Liver (tissue), 9 donors: Measurements from ENCODE around the gene PIGN. TPM values are rescaled to one million over a fixed set of nuclear protein-coding genes. Genes with fewer than 3 reads are reported as not detected.

Source experiments
- DNase-seq: peaks from one replicate; pipeline ENCODE4 v3.0.0-alpha.2; 2017; ENCODE audit warnings: low spot score
- H3K27ac ChIP-seq, 2 donors: one replicate each; pipeline ENCODE4 v1.7.0; 2013; ENCODE audit warnings: inconsistent platforms in 2 of 2, low read length in 2 of 2, control low read depth in 1 of 2, low read depth in 1 of 2, mild to moderate bottlenecking in 1 of 2
- H3K27me3 ChIP-seq, 4 donors: one replicate each; pipeline versions ENCODE4 v1.6.1 to v1.7.0; 2013; ENCODE audit warnings: low read length in 3 of 4, inconsistent platforms in 1 of 4, mild to moderate bottlenecking in 1 of 4, moderate library complexity in 1 of 4; ENCODE audit not compliant: control insufficient read depth in 4 of 4, insufficient read depth in 4 of 4
- H3K36me3 ChIP-seq, 4 donors: one replicate each; pipeline versions ENCODE4 v1.6.1 to v1.7.0; 2013; ENCODE audit warnings: low read length in 3 of 4, mild to moderate bottlenecking in 3 of 4, low read depth in 1 of 4, moderate library complexity in 1 of 4; ENCODE audit not compliant: control insufficient read depth in 4 of 4, insufficient read depth in 3 of 4
- H3K4me1 ChIP-seq, 4 donors: one replicate each; pipeline versions ENCODE4 v1.6.1 to v1.7.0; 2013; ENCODE audit warnings: low read length in 3 of 4, mild to moderate bottlenecking in 3 of 4, moderate library complexity in 1 of 4; ENCODE audit not compliant: control insufficient read depth in 4 of 4, insufficient read depth in 4 of 4
- H3K4me3 ChIP-seq, 3 donors: one replicate each; pipeline versions ENCODE4 v1.6.1 to v1.7.0; 2013; ENCODE audit warnings: low read length in 3 of 3, control low read depth in 1 of 3, low read depth in 1 of 3, mild to moderate bottlenecking in 1 of 3
- H3K9ac ChIP-seq, 2 donors: one replicate each; pipeline ENCODE4 v1.7.0; 2013; ENCODE audit warnings: low read length in 2 of 2, mild to moderate bottlenecking in 2 of 2, moderate library complexity in 2 of 2, control low read depth in 1 of 2, low read depth in 1 of 2
- H3K9me3 ChIP-seq, 4 donors: one replicate each; pipeline versions ENCODE4 v1.6.1 to v1.7.0; 2013; ENCODE audit warnings: low read length in 3 of 4; ENCODE audit not compliant: control insufficient read depth in 4 of 4
- ATF3 ChIP-seq: IDR thresholded peaks from 2 replicates; pipeline ENCODE4 v1.6.1; 2016; ENCODE audit warnings: antibody characterized with exemption
- FOXA1 ChIP-seq: IDR thresholded peaks from 2 replicates; pipeline ENCODE4 v1.6.1; 2016; ENCODE audit warnings: antibody characterized with exemption
- FOXA2 ChIP-seq: IDR thresholded peaks from 2 replicates; pipeline ENCODE4 v1.6.1; 2016; ENCODE audit warnings: antibody characterized with exemption
- GABPA ChIP-seq, 2 donors: IDR thresholded peaks in 1 of 2; conservative IDR thresholded peaks in 1 of 2; 2 replicates each; pipeline ENCODE4 v1.6.1; 2016; ENCODE audit warnings: antibody characterized with exemption in 2 of 2, mild to moderate bottlenecking in 1 of 2, moderate library complexity in 1 of 2
- HNF4A ChIP-seq, 2 donors: conservative IDR thresholded peaks; 2 replicates each; pipeline ENCODE4 v1.6.1; 2016; ENCODE audit warnings: antibody characterized with exemption in 2 of 2, mild to moderate bottlenecking in 2 of 2
- HNF4G ChIP-seq: IDR thresholded peaks from 2 replicates; pipeline ENCODE4 v1.6.1; 2016; ENCODE audit warnings: antibody characterized with exemption
- JUND ChIP-seq, 2 donors: IDR thresholded peaks; 2 replicates each; pipeline ENCODE4 v1.6.1; 2016; ENCODE audit warnings: antibody characterized with exemption in 2 of 2
- MAX ChIP-seq: IDR thresholded peaks from 2 replicates; pipeline ENCODE4 v1.6.1; 2016; ENCODE audit warnings: antibody characterized with exemption
- RAD21 ChIP-seq, 2 donors: IDR thresholded peaks; 2 replicates each; pipeline ENCODE4 v1.6.1; 2016; ENCODE audit warnings: antibody characterized with exemption in 2 of 2, mild to moderate bottlenecking in 2 of 2
- REST ChIP-seq: IDR thresholded peaks from 2 replicates; pipeline ENCODE4 v1.6.1; 2016; ENCODE audit warnings: antibody characterized with exemption, mild to moderate bottlenecking
- RXRA ChIP-seq, 2 donors: IDR thresholded peaks; 2 replicates each; pipeline ENCODE4 v1.6.1; 2017 to 2018; ENCODE audit warnings: antibody characterized with exemption in 2 of 2, mild to moderate bottlenecking in 1 of 2
- SP1 ChIP-seq: IDR thresholded peaks from 2 replicates; pipeline ENCODE4 v1.6.1; 2018; ENCODE audit warnings: antibody characterized with exemption, mild to moderate bottlenecking
- YY1 ChIP-seq: IDR thresholded peaks from 2 replicates; pipeline ENCODE4 v1.6.1; 2016; ENCODE audit warnings: antibody characterized with exemption, mild to moderate bottlenecking
- ZBTB33 ChIP-seq: IDR thresholded peaks from 2 replicates; pipeline ENCODE4 v1.6.1; 2016; ENCODE audit warnings: antibody characterized with exemption
- WGBS: extraction: QIAGEN DNeasy Blood & Tissue Kit; methylation state at CpG from one replicate; pipeline ENCODE4 v1.1.7; 2013; 5-methylcytosine and 5-hydroxymethylcytosine counted together
- polyA plus RNA-seq, 2 donors: library from polyadenylated mRNA; stranded (reverse) in 1 of 2; unstranded in 1 of 2; fragments of 200-250 nt in 1 of 2; fragments of >200 nt in 1 of 2; fragmentation: Nextera tagmentation in 1 of 2; extraction: Ambion mirVana in 1 of 2; gene quantifications; one replicate each; pipeline versions ENCODE4 v1.2.1 to v1.2.3, GENCODE V29; 2013 to 2015
- total RNA-seq, 2 donors: library from RNA; depleted of rRNA; stranded (reverse); fragments of >200 nt; gene quantifications; one replicate each; pipeline ENCODE4 v1.2.3, GENCODE V29; 2014
- donor health status: healthy.
- donor health status: healthy.
- donor health status: healthy.
- donor health status: healthy.
- donor health status: healthy.

The PIGN gene
- total and polyA plus RNA-seq, 4 donors: 5.1 to 20.6 (median 12.5) TPM

GRCh38 chr18:62045316-62045715 lies 141.5 kb downstream of the PIGN start (continued):
- TF ChIP-seq RAD21 (IDR thresholded peaks at IDR 0.05): no peak
- TF ChIP-seq ATF3: no peak
- no peak for TF ChIP-seq YY1
- no peak for TF ChIP-seq RXRA (IDR thresholded peaks at IDR 0.05)
- TF ChIP-seq FOXA1: no peak

- TF ChIP-seq GABPA (IDR thresholded peaks at IDR 0.05 in 1 of 2, conservative IDR thresholded peaks at IDR 0.05 in 1 of 2): no peak
- TF ChIP-seq FOXA2: no peak
- no peak for TF ChIP-seq ZBTB33
- no peak for TF ChIP-seq JUND (IDR thresholded peaks at IDR 0.05)
- TF ChIP-seq SP1: no peak
- TF ChIP-seq RAD21 (IDR thresholded peaks at IDR 0.05): no peak
- TF ChIP-seq HNF4A (conservative IDR thresholded peaks at IDR 0.05): no peak
- no peak for TF ChIP-seq MAX
- no peak for TF ChIP-seq REST
- no peak for TF ChIP-seq RXRA (IDR thresholded peaks at IDR 0.05)
- Histone ChIP-seq H3K27me3 (no peaks in the 10 kb centered on the region), H3K9me3 (no peaks in the 10 kb centered on the region), H3K4me3 (no peak overlapping the region), H3K4me1 (no peaks in the 10 kb centered on the region), H3K36me3 (no peaks in the 10 kb centered on the region), H3K27ac (no peak overlapping the region), H3K9ac (no peak overlapping the region)
- no peak for DNase-seq
- 88% methylated on average over 2 of the region's 2 CpGs for WGBS
Observed at GRCh38 chr18:62044490-62045000, 142.3 kb downstream of the PIGN start.

DNA sequence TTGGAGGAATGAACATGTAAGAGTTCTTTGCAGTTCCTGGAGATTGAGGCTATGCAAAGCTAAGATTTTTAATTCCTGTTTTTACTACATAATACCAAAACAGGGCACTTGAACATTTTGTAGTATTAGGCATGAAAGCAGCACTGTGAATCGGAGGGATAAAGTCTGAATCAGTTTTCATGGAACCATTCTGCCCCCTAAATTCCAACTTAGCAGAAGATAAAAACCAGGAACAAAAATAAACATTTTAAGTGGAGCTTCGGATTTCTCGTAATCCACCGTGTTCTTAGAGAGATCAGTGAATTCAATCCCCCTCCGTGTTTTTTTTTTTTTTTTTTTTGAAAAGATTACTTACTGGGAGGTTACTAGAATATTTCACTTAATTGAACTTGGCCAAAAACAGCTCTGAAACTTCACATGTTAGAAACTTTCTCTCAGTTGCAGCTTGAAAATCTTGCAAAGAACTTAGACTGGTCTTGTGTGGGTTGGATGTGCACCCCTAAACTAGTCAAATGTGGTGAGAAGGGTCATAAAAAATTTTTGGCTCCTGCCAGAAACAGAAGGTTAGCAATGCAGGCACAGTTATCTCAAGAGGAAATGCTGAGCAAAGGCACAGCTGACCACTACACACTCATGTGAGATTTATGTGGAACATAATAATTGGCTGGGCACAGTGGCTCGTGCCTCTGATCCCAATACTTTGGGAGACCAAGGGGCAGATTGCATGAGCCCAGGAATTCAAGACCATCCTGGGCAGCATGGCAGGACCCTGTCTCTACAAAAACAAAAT lies 148.7 kb downstream of the PIGN start:
- no peaks in the 10 kb centered on the region for H3K27me3 ChIP-seq
- TF ChIP-seq RAD21 (IDR thresholded peaks at IDR 0.05) (peak in 1 of 2 donors; percentile 36), HNF4G (no peak)
- H3K4me3 ChIP-seq: no peak overlapping the region
- WGBS: 81% methylated on average over 6 of the region's 6 CpGs
- no peak for DNase-seq
- H3K9ac ChIP-seq: no peak overlapping the region
- no peaks in the 10 kb centered on the region for H3K4me1 ChIP-seq
- H3K36me3 ChIP-seq: no peaks in the 10 kb centered on the region
- peak overlapping the region in 1 of 2 donors; percentile 41 for H3K27ac ChIP-seq
- no peaks in the 10 kb centered on the region for H3K9me3 ChIP-seq
